HAP-1 (cell line): ENCODE measurements around the gene BCAS3.
"Not testable (repeated sequence)": the region's sequence is repeated elsewhere in the genome, so short reads cannot be mapped to it uniquely, and the experiment has no call there.

ENCODE experiments used
- DNase-seq, 2 experiments: peaks; one replicate each; pipeline ENCODE4 v3.0.0-alpha.2; 2016 to 2020; ENCODE audit warnings: low spot score in 2 of 2
- H3K27me3 ChIP-seq: fragments of 250-450 bp; sonication (Bioruptor Pico); 2 replicates; pipeline ENCODE4 v1.5.1; 2020; ENCODE audit warnings: low read depth, mild to moderate bottlenecking, moderate library complexity
- H3K36me3 ChIP-seq: fragments of 250-450 bp; sonication (Bioruptor Pico); replicated peaks from 2 replicates; pipeline ENCODE4 v1.5.1; 2020; ENCODE audit warnings: mild to moderate bottlenecking
- H3K4me1 ChIP-seq: fragments of 250-450 bp; sonication (Bioruptor Pico); 2 replicates; pipeline ENCODE4 v1.5.1; 2020; ENCODE audit warnings: mild to moderate bottlenecking
- H3K4me3 ChIP-seq: fragments of 250-450 bp; sonication (Bioruptor Pico); 2 replicates; pipeline ENCODE4 v1.5.1; 2020; ENCODE audit warnings: mild to moderate bottlenecking, moderate library complexity
- H3K9me3 ChIP-seq: fragments of 250-450 bp; sonication (Bioruptor Pico); 2 replicates; pipeline ENCODE4 v1.5.1; 2020; ENCODE audit warnings: mild to moderate bottlenecking, moderate library complexity
- in situ Hi-C: fragments of 300-500 bp; cut with MboI; formaldehyde crosslinking; loops from 3 replicates; pipeline ENCODE4 v1.14.3; 2020; ENCODE audit warnings: low sequenced_read_pairs, inconsistent platforms, mixed read lengths

The BCAS3 gene

DNA sequence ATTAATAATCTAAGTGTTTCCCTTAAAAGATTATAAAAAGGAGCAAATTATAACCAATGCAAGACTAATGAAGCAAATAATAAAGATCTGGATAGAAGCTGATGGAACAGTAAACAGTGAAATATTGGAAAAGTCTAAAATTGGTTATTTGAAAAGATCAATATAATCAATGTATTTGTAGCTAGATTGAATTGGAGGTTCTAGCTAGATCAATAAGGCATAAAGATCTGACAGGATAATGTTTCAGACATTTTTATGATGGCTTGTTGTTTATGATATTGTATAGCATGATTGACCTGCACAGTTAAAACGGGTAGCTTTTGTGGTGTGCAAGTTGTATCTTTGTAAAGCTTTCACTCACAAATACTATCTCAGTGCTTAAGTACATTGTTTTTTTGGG is 245.3 kb downstream of the BCAS3 start:
- H3K9me3 ChIP-seq: no peaks in the 10 kb centered on the region
- H3K4me1 ChIP-seq: no peaks in the 10 kb centered on the region
- H3K36me3 ChIP-seq: no peaks in the 10 kb centered on the region
- in situ Hi-C loops: no loop called here
- H3K4me3 ChIP-seq: no peak overlapping the region
- no peak for DNase-seq
- H3K27me3 ChIP-seq: no peaks in the 10 kb centered on the region

DNA sequence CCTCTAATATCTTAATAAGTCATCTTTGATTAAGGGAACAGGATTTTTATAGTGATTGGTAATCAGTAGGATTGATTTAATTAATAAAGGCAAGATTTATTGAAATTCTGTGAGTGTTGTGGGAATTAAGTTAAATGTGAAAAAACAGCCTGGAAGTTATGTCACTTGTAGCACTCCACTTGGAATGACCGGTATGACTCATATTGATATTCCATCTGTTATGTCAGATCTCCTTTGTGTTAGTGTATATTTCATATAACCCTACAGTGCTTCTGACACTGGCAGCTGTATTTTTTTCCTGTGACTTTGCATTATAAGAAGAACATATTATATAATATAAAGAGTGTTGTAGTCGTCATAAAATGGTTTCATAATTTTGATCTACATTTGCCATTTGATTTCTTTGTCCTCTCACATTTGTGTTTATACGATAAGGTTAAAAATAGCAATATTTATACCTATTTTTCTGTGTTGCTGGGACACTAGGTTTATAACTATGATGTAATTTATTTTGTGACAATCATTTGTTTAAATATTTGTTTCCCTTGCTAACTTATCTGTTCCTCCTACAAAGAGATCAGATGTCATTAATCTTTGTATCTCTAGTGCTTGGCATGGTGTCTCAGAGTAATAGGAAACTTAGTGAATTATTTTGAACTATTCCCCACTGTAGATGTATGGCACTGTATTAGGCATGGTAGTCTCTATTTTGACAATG is 249.0 kb downstream of the BCAS3 start:
- no peaks in the 10 kb centered on the region for H3K4me1 ChIP-seq
- no peaks in the 10 kb centered on the region for H3K27me3 ChIP-seq
- in situ Hi-C loops: no loop called here
- no peak for DNase-seq
- H3K9me3 ChIP-seq: no peaks in the 10 kb centered on the region
- H3K4me3 ChIP-seq: no peak overlapping the region
- H3K36me3 ChIP-seq: no peaks in the 10 kb centered on the region

DNA sequence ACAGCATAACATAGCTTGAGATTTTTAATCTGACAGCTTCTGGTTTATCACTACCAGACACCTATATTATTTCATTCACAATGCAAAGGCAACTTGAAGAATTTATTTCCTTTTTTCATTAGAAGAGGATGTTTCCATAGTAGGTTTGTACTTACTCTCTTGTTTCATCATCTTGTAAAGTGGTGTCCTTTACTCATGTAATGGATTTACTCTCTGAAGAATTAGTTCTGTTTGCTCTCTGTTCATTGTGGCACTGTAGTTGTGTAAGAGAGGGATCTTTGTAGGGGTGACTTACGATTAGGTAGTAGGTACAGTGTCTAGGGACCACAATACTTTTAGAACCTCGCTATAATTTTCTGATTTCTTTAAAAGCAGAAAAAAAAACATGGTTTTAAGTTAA is 256.1 kb downstream of the BCAS3 start:
- no peak for DNase-seq
- Histone ChIP-seq H3K9me3 (no peaks in the 10 kb centered on the region), H3K27me3 (no peaks in the 10 kb centered on the region), H3K36me3 (no peaks in the 10 kb centered on the region), H3K4me1 (no peaks in the 10 kb centered on the region), H3K4me3 (no peak overlapping the region)
- in situ Hi-C loops: no loop called here

DNA sequence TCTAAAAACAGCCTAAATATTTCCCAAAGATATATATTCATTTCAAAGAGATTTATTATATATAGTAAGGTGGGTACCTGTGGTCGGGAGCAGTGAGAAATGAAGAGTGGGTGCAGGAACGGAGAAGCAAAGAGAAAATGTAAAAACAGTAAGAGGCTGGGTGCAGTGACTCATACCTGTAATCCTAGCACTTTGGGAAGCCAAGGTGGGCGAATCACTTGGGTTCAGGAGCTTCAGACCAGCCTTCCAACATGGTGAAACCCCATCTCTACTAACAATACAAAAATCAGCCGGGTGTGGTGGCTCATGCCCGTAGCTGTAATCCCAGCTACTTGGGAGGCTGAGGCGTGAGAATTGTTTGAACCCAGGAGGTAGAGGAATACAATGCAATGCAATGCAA is 257.1 kb downstream of the BCAS3 start:
- H3K27me3 ChIP-seq: no peaks in the 10 kb centered on the region
- no peaks in the 10 kb centered on the region for H3K36me3 ChIP-seq
- no peaks in the 10 kb centered on the region for H3K9me3 ChIP-seq
- no peak overlapping the region for H3K4me3 ChIP-seq
- no peaks in the 10 kb centered on the region for H3K4me1 ChIP-seq
- no peak for DNase-seq
- in situ Hi-C loops: no loop called here

DNA sequence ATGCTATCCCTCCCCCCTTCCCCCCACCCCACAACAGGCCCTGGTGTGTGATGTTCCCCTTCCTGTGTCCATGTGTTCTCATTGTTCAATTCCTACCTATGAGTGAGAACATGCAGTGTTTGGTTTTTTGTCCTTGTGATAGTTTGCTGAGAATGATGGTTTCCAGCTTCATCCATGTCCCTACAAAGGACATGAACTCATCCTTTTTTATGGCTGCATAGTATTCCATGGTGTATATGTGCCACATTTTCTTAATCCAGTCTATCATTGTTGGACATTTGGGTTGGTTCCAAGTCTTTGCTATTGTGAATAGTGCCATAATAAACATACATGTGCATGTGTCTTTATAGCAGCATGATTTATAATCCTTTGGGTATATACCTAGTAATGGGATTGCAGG is 258.3 kb downstream of the BCAS3 start:
- H3K9me3 ChIP-seq, H3K4me3 ChIP-seq, in situ Hi-C loops, H3K36me3 ChIP-seq, H3K4me1 ChIP-seq, DNase-seq, H3K27me3 ChIP-seq: not testable (repeated sequence)

DNA sequence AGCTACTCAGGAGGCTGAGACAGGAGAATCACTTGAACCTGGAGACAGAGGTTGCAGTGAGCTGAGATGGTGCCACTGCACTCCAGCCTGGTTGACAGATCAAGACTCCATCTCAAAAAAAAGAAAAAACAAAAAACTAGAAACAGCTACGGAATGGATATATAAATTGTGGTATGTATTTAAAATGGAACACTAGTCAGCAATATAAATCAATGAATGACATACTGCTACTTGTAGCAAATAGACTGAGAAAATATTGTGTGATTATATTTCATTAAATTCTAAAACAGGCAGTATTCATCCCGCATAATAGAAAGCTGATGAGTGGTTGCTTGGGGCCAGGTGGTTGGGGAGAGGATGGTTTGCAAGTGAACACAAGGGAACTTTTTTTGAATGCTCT is 261.7 kb downstream of the BCAS3 start:
- H3K4me1 ChIP-seq: no peaks in the 10 kb centered on the region
- no peaks in the 10 kb centered on the region for H3K36me3 ChIP-seq
- no peak for DNase-seq
- H3K27me3 ChIP-seq: no peaks in the 10 kb centered on the region
- no peaks in the 10 kb centered on the region for H3K9me3 ChIP-seq
- in situ Hi-C loops: no loop called here
- no peak overlapping the region for H3K4me3 ChIP-seq

DNA sequence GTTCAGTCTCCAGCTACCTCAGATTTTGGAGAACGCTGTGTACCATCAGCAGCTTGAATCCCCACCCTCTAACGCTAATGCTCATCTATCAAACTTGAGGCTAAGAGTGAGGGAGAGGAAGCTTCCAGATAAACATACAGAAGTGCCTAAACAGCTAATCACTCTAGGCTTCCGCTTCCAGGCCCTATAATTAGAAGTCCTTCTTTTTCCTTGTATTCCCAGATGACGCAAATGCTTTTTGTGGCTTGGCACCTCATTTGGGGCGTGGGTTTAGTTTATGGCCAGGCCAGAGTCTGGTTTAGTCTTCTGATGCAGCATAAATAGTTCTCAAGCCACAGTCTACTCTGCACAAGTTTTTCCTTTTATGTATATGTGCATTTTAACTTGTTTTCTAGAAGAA is 263.4 kb downstream of the BCAS3 start:
- Histone ChIP-seq H3K4me1 (no peaks in the 10 kb centered on the region), H3K36me3 (no peaks in the 10 kb centered on the region), H3K27me3 (no peaks in the 10 kb centered on the region), H3K4me3 (no peak overlapping the region), H3K9me3 (no peaks in the 10 kb centered on the region)
- no peak for DNase-seq
- in situ Hi-C loops: no loop called here

DNA sequence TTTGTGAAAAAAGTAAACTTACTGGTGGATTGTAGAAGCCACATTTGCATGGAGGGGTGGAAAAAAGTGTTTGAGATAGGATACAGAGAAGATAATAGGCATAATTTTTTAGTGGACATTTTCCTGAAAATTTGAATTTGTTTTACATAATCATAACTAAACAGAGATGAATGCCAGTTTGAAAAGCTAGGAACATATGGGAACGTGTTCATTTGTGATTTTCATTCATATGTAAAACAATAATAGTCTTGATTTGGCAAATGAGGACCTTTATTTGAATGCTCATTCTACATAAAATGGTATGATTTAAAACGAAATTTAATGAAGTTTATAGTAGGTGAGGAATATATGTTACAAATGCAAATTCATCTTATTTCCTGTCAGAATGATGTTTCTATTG is 263.9 kb downstream of the BCAS3 start:
- Histone ChIP-seq H3K36me3 (no peaks in the 10 kb centered on the region), H3K4me1 (no peaks in the 10 kb centered on the region), H3K4me3 (no peak overlapping the region), H3K27me3 (no peaks in the 10 kb centered on the region), H3K9me3 (no peaks in the 10 kb centered on the region)
- DNase-seq: no peak
- in situ Hi-C loops: no loop called here

DNA sequence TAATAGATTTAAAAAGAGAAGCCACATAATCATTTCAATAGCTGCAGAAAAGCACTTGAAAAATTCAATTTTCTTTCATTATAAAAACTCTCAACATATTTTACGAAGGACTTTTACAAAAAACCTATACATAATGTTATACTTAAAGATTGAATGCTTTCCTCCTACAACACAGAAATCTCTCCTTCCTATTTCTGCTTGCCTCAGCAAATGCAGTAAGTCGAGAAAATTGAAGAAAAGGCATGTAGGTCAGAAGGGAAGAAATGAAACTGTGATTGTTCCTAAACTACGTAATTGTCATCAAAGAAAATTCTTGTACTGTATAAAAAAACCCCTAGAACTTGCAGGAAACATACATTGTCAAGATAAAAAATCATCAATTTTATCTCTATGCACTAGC is 267.1 kb downstream of the BCAS3 start:
- Histone ChIP-seq H3K4me3 (no peak overlapping the region), H3K27me3 (no peaks in the 10 kb centered on the region), H3K36me3 (no peaks in the 10 kb centered on the region), H3K9me3 (no peaks in the 10 kb centered on the region), H3K4me1 (no peaks in the 10 kb centered on the region)
- no peak for DNase-seq
- in situ Hi-C loops: no loop called here

DNA sequence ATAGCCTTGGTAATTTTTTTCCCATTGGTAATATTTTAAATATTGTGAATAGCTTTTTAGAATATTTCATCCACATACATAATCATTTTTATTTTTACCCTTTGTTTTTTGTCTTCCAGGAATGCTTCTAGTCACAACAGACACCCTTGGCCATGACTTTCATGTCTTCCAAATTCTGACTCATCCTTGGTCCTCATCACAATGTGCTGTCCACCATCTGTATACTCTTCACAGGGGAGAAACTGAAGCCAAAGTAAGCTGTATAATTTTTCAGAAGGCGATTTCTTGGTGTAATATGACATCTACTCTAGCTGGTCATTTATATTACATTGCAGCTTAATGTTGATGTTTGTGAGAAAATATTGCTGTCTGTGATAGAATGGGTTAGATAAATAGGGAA is 269.4 kb downstream of the BCAS3 start:
- in situ Hi-C loops: no loop called here
- H3K4me1 ChIP-seq: peaks cover 3% of the 10 kb centered on the region
- no peaks in the 10 kb centered on the region for H3K36me3 ChIP-seq
- no peaks in the 10 kb centered on the region for H3K27me3 ChIP-seq
- no peak for DNase-seq
- no peaks in the 10 kb centered on the region for H3K9me3 ChIP-seq
- H3K4me3 ChIP-seq: no peak overlapping the region

DNA sequence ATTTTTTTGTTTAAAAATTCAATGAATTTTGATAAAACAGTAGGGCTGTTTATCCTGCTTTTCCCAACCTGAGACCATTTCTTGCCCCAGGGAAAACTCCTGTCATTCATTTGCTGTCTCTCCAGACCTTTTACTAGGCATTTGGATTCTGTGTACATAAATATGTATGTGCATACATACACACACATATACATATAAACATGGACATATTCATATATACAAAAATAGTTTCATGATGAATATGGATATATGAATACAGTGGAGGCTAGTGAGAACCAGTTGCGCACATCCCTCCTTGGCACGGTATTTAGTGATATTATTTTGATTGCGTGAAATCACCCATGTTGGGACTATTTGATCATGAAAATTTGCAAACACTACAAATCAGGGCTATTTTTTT is 269.9 kb downstream of the BCAS3 start:
- in situ Hi-C loops: no loop called here
- H3K4me3 ChIP-seq: no peak overlapping the region
- H3K4me1 ChIP-seq: peaks cover 3% of the 10 kb centered on the region

DNA sequence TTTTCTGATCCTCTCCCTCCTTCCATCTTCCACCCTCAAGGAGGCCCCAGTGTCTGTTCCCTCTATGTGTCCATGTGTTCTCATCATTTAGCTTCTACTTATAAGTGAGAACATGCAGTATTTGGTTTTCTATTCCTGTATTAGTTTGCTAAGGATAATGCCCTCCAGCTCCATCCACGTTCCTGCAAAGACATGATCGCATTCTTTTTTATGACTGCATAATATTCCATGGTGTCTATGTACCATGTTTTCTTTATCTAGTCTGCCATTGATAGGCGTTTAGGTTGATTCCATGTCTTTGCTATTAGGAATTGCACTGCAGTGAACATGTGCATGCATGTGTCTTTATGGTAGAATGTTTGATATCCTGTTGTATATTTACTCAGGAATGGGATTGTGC is 275.1 kb downstream of the BCAS3 start:
- Histone ChIP-seq H3K27me3 (no peaks in the 10 kb centered on the region), H3K36me3 (no peaks in the 10 kb centered on the region), H3K9me3 (no peaks in the 10 kb centered on the region), H3K4me3 (no peak overlapping the region), H3K4me1 (peaks cover 3% of the 10 kb centered on the region)
- in situ Hi-C loops: loop anchor here (25.0 kb wide), 1 partner anchor 215 kb away; no protein-coding TSS in a partner anchor
- DNase-seq: no peak

More for the DNA sequence above, 269.9 kb downstream of the BCAS3 start:
- no peaks in the 10 kb centered on the region for H3K9me3 ChIP-seq
- H3K27me3 ChIP-seq: no peaks in the 10 kb centered on the region
- no peak for DNase-seq
- H3K36me3 ChIP-seq: no peaks in the 10 kb centered on the region

DNA sequence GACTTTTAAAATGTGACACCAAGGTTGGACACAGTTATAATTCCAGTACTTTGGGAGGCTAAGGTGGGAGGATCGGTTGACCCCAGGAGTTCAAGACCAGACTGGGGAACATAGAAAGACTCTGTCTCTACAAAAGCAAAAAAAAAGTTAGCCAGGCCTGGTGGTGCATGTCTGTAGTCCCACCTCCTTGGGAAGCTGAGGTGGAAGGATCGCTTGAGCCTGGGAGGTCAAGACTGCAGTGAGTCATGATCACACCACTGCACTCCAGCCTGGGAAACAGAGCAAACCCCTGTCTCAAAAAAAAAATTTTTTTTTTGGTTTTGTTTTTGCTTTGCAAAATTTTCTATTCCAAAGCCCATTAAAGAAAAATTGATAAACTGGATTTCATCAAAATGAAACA is 281.4 kb downstream of the BCAS3 start:
- Histone ChIP-seq H3K27me3 (no peaks in the 10 kb centered on the region), H3K4me3 (no peak overlapping the region), H3K36me3 (no peaks in the 10 kb centered on the region), H3K4me1 (no peaks in the 10 kb centered on the region), H3K9me3 (no peaks in the 10 kb centered on the region)
- in situ Hi-C loops: loop anchor here (25.0 kb wide), 1 partner anchor 222 kb away; no protein-coding TSS in a partner anchor
- no peak for DNase-seq

DNA sequence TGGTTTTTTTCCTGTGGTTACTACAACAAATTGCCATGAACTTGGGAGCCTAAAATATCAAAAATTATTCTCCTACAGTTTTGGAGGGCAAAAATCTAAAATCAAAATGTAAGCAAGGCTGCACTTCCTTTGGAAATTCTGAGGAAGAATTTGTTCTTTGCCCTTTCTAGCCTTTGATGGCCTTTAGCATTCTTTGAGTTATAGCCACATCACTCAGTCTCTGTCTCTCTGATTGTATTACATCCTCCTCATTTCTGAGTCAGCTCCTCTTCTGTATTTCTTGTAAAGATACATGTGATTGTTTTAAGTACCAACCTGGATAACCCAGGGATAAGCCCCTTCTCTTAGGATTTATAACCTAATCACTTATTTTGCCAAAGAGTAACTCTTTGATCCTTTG is 282.0 kb downstream of the BCAS3 start:
- in situ Hi-C loops: loop anchor here (25.0 kb wide), 1 partner anchor 222 kb away; no protein-coding TSS in a partner anchor

More for the DNA sequence above, 282.0 kb downstream of the BCAS3 start:
- H3K36me3 ChIP-seq: no peaks in the 10 kb centered on the region
- no peaks in the 10 kb centered on the region for H3K9me3 ChIP-seq
- H3K4me1 ChIP-seq: no peaks in the 10 kb centered on the region
- H3K27me3 ChIP-seq: no peaks in the 10 kb centered on the region
- H3K4me3 ChIP-seq: no peak overlapping the region
- DNase-seq: no peak
